Measurements from ENCODE around the gene PRG2.
A peak's percentile ranks its signal among the peaks of the same experiment; 100 is the strongest.

The PRG2 gene

DNA sequence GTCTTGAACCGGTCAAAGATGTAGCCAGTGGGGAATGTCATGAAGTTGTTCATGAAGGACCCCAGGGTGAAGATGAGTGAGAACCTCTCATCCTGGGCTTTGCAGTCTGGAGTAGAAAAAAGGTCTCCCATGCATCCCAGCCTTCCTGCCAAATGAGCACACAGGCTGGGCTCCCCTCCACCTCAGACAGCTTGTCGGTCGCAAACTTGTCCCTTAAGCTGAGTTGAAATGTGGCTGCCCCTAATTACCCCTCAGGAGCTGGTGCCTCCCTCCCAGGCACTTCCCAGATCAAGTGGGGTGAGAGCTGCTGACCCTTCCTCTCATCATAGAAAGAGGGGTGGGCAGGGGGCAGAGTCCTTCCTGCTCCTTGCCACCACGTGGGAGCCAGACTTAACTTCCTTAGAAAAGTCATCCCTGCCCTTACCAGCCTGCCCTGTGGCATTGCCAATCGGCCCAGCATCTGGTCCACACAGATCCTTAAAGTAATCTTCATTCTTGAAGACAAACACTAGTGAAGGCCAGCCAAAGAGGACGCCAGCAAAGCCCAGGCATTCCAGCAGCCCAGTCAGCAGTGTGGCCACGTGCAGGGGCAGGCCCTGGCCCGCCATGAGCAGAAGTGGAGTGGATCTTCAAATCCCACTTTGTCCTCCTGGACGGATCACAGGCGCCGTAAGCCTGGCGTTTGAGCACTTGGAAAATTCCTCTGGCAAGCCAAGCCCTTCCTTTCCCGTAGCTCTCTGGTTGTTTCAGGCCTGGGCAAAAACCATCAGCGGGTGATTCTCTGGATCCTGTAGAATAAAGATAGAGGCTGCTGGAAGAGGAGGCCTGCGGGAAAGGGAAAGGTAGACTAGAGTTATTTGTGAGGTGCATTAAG, 35.4 kb upstream of the PRG2 start:
- DNase-seq = no peak
- Mint-ChIP-seq H3K36me3 (peaks cover 32 to 56% of the 10 kb centered on the region in 2 donors), H3K27ac (peak overlapping the region; percentile 97), H3K4me3 (peak overlapping the region; percentile 87 to 92), H3K4me1 (peaks cover 35 to 56% of the 10 kb centered on the region in 2 donors), H3K9me3 (no peaks in the 10 kb centered on the region), H3K27me3 (no peaks in the 10 kb centered on the region)
- ATAC-seq (replicated peaks) = no peak

DNA sequence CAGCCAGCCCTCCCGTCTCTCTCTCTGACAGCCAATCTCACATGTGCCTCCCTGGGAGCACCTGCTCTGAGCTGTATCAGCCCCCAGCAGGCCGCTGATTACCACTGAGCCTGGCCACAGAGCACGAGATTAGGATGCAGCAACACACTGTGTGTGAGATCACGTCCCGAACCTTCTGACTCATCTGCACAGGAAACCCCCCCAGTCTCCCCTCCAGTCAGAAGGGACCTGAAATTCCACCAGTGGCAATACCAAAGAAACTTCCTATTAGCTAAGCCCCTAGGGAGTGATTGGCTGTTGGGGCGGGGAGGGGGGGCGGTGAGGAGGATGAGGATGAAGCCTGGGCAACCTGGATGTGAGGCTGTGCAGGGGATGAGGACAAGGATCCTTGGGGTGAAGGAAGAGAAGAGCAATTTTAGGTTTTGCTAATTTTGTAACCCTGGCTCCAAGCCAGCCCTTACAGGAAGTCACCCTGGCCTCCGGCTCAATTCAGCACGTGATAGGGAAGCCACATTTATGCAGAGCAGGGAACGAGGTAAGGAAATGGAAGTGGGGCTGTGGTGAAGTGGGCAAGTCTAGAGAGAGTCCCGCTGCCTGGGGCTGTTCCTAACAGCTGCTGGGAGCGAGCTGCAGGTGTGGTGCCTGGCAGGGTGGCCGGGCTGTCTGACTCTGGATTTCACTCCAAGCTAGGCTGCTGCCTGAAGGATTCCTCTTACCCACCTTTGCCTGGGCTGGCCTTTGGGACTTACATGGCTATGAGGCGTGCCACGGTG, 34.5 kb upstream of the PRG2 start:
- H3K27me3 Mint-ChIP-seq = no peaks in the 10 kb centered on the region
- peak; percentile 89 for DNase-seq
- no peaks in the 10 kb centered on the region for H3K9me3 Mint-ChIP-seq
- H3K4me1 Mint-ChIP-seq = peaks cover 40 to 61% of the 10 kb centered on the region in 2 donors
- H3K27ac Mint-ChIP-seq = peak overlapping the region; percentile 97
- ATAC-seq (replicated peaks) = peak; percentile 95 to 96
- H3K4me3 Mint-ChIP-seq = peak overlapping the region; percentile 87 to 92
- peaks cover 39 to 64% of the 10 kb centered on the region in 2 donors for H3K36me3 Mint-ChIP-seq

DNA sequence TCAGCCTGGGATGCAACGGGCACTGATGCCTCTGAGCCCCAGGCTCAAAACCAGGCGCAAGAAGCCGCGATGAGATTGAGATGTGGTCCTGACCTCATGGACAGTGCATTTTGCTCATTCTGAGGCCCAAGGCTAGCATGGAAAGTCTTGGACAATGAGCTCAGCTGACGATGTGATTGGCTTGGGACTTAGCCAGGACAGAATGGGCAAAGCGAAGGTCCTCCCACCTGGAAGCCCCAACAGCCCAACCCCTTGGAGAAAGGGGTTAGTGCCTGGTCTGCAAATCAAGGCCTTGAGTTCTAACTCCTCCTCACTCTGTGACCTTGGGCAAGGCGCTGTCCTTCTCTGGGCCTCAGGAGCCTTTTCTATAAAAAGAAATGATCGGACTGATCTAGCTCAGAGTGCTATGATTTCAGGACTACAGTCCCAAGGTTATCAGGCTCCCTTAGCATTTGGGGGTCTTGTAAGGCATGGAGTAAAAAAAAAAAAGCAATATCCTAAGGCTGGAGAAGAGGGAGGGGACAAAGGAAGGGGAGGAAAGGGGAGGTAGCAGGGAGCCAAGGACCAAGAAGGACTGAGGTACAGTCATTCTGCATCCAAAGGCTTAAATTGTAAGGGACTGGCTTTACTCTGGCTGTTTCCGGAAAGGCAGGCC, 33.8 kb upstream of the PRG2 start:
- peak overlapping the region; percentile 87 to 92 for H3K4me3 Mint-ChIP-seq
- peak overlapping the region; percentile 97 for H3K27ac Mint-ChIP-seq
- DNase-seq (no peak), ATAC-seq (replicated peaks) (no peak)
- no peaks in the 10 kb centered on the region for H3K9me3 Mint-ChIP-seq
- H3K36me3 Mint-ChIP-seq = peaks cover 42 to 70% of the 10 kb centered on the region in 2 donors
- H3K4me1 Mint-ChIP-seq = peaks cover 40 to 61% of the 10 kb centered on the region in 2 donors
- no peaks in the 10 kb centered on the region for H3K27me3 Mint-ChIP-seq

DNA sequence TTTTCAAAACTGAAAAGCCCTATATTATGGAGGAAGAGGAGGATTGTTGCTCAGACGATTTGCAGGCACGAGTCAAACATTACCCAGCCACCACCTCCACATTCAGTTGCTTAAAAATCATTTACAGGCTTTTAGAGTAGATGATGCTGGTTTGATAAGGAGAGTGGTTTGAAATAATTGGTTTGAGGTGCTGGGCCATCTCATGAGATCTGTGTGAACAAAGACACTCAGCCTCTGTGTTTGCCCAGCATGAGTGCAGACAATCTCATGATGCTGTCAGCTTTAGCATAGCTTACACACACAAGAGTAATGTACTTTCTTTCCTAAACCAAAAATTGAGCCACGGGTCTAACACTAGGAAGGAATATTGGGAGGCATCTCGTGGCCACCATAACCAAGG, 32.2 kb upstream of the PRG2 start:
- no peaks in the 10 kb centered on the region for H3K27me3 Mint-ChIP-seq
- H3K36me3 Mint-ChIP-seq = peaks cover 48 to 84% of the 10 kb centered on the region in 2 donors
- H3K9me3 Mint-ChIP-seq = no peaks in the 10 kb centered on the region
- H3K4me1 Mint-ChIP-seq = peaks cover 39 to 63% of the 10 kb centered on the region in 2 donors
- H3K4me3 Mint-ChIP-seq = peak overlapping the region; percentile 48 to 50
- DNase-seq (no peak), ATAC-seq (replicated peaks) (no peak)
- H3K27ac Mint-ChIP-seq = peak overlapping the region; percentile 51

DNA sequence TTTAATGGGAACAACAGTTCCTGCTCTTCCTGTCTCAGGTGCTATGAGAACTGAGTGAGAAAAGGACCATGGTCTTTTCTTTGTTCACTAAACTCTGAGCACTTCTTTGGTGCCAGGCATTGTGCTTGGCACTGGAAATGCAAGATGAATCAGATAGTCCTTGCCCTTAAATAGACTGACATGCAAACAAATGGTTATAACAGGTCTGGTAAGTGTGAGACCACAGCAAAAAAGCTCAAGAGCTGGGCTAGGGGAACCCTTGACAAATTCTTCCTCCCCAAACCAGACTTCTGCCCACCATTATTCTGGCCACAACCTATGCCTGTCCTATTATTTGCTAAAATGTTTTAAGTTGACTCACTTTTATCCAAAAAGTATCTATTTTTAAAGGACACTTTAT, 31.4 kb upstream of the PRG2 start:
- no peak for ATAC-seq (replicated peaks)
- no peak for DNase-seq
- Mint-ChIP-seq H3K27me3 (no peaks in the 10 kb centered on the region), H3K4me1 (peaks cover 38 to 62% of the 10 kb centered on the region in 2 donors), H3K4me3 (no peak overlapping the region), H3K9me3 (no peaks in the 10 kb centered on the region), H3K36me3 (peaks cover 55 to 93% of the 10 kb centered on the region in 2 donors), H3K27ac (no peak overlapping the region)

DNA sequence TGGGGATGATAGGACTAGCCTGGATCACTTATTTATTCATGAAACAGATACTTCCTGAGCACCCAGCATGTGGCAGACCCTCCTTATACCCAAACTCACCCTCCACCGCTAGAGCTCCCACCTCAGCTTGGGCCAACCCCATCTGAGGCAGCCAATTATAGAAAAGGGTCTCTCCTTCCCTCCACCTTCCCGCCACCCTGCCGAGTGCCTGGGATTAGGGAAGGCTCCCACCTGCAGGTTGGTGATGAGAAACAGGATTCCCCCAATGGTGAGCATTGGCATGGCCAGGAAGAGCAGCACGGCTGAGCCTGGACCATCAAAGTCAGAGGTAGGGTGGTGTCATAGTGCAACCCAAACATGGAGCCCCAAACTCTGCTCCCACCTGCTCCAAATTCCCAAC, 30.6 kb upstream of the PRG2 start:
- no peaks in the 10 kb centered on the region for H3K9me3 Mint-ChIP-seq
- no peak overlapping the region for H3K4me3 Mint-ChIP-seq
- ATAC-seq (replicated peaks) (no peak), DNase-seq (no peak)
- H3K27ac Mint-ChIP-seq = no peak overlapping the region
- H3K4me1 Mint-ChIP-seq = peaks cover 38 to 59% of the 10 kb centered on the region in 2 donors
- peaks cover 59 to 95% of the 10 kb centered on the region in 2 donors for H3K36me3 Mint-ChIP-seq
- no peaks in the 10 kb centered on the region for H3K27me3 Mint-ChIP-seq

DNA sequence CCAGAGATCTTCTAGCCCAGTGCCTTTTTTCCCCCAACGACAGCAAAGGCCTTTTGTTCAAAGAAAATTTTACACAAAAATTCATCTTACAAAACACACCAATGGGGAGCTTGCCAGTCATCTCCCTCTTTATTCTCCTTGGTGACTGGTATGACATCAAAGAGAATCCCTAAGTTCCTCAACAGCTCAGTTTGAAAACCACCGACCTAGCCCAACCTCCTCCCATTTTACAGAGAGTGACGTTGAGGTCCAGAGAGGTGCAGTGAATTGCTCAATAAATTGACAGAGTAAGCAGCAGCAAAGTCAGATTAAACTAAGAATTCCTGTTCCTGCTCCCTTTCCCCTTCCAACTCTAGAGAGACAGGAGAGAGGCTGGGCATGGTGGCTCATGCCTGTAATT, 28.7 kb upstream of the PRG2 start:
- DNase-seq = no peak

DNA sequence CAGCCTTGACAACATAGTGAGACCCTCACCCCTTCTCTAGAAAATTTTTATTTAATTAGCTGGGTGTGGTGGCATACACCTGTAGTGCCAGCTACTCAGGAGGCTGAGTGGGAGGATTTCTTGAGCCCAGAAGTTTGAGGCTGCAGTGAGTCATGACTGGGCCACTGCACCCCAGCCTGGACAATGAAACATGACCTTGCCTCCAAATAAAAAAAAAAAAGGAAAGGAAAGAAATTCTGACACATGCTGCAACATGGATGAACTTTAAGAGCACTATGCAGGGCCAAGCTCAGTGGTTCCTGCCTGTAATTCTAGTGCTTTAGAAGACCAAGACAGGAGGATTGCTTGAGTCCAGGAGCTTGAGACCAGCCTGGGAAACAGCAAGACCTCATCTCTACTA, 27.7 kb upstream of the PRG2 start:
- H3K4me1 Mint-ChIP-seq = peaks cover 43 to 45% of the 10 kb centered on the region in 2 donors
- H3K36me3 Mint-ChIP-seq = peaks cover 68 to 95% of the 10 kb centered on the region in 2 donors
- no peaks in the 10 kb centered on the region for H3K27me3 Mint-ChIP-seq
- ATAC-seq (replicated peaks) = no peak
- DNase-seq = no peak
- no peak overlapping the region for H3K4me3 Mint-ChIP-seq
- no peaks in the 10 kb centered on the region for H3K9me3 Mint-ChIP-seq
- no peak overlapping the region for H3K27ac Mint-ChIP-seq

More for the DNA sequence above, 28.7 kb upstream of the PRG2 start:
- Mint-ChIP-seq H3K27ac (peak overlapping the region; percentile 37), H3K4me3 (no peak overlapping the region), H3K27me3 (no peaks in the 10 kb centered on the region), H3K4me1 (peaks cover 39 to 55% of the 10 kb centered on the region in 2 donors), H3K9me3 (no peaks in the 10 kb centered on the region), H3K36me3 (peaks cover 63 to 95% of the 10 kb centered on the region in 2 donors)
- ATAC-seq (replicated peaks) = no peak

DNA sequence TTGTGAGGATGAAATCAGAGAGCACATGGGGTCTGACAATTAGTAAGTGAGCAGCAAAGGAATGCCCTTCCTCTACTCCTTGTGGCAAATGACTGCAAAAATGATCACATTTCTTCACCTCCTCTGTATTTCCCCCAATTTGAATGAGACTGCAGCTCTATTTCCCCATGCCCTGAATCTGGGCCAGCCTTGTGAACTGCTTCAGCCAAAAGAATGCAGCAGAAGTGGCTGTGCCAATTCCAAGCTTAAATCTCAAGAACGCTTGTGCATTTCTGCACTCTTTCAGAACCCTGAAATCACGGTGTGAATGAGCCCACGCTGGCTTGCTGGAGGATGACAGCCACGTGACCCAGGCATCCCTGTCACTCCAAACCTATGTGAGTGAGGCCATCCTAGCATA, 26.6 kb upstream of the PRG2 start:
- ATAC-seq (replicated peaks) (no peak), DNase-seq (no peak)
- Mint-ChIP-seq H3K27me3 (no peaks in the 10 kb centered on the region), H3K36me3 (peaks cover 67 to 93% of the 10 kb centered on the region in 2 donors), H3K4me1 (peaks cover 36 to 40% of the 10 kb centered on the region in 2 donors), H3K27ac (no peak overlapping the region), H3K4me3 (no peak overlapping the region), H3K9me3 (no peaks in the 10 kb centered on the region)

DNA sequence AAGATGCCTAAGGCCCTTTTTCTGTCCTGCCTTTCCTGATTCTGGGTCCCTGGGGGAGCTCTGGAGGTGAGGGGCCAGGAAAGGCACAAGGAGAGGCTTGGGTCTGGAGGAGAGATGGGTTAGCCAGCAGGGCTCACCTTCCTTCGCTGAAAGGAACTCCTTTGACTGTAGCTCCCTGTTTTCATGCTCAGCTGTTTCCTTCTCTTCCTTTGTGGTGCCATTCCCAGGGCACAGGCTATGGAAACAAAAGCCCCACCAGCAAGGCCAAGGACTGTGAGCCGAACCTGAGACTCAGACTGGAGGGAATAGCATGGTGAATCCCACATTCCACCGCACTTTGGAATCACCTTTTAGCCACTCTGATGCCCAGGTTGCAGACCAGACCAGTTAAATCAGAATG, 26.0 kb upstream of the PRG2 start:
- ATAC-seq (replicated peaks) (no peak), DNase-seq (no peak)
- Mint-ChIP-seq H3K9me3 (peaks cover 0 to 1% of the 10 kb centered on the region in 2 donors), H3K4me3 (no peak overlapping the region), H3K36me3 (peaks cover 66 to 93% of the 10 kb centered on the region in 2 donors), H3K27ac (peak overlapping the region; percentile 11), H3K4me1 (peaks cover 36 to 40% of the 10 kb centered on the region in 2 donors), H3K27me3 (no peaks in the 10 kb centered on the region)

DNA sequence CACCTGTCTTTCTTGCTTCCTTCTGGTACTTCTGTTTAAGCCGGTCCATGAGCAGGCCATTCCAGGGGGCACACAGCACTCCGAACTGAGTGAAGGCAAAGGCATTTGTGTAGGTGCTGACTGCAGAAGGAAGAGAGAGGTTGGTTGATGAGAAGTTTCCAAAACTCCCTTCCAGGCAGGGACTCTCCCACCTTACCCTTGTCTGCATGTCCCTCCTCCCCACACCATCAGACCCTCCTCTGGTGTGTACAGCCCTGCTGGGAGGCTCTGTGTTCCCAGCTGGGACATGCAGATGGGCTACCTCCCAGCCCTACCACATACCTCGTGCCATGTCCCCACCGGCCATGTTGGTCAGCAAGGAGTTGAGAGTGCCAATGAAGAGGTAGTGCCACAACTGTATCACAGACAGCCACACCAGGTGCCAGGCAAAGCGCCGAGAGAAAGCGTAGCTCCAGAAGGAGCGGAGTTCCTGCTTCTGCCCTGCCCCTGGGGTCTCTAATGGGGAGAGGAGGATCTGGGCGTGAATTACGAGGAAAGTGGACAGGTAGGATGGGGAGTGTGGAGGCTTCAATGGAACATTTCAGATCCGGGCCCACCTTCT, 24.3 kb upstream of the PRG2 start:
- Mint-ChIP-seq H3K36me3 (peaks cover 65 to 90% of the 10 kb centered on the region in 2 donors), H3K4me3 (no peak overlapping the region), H3K27ac (no peak overlapping the region), H3K4me1 (peaks cover 42% of the 10 kb centered on the region in 2 donors), H3K9me3 (peaks cover 0 to 4% of the 10 kb centered on the region in 2 donors), H3K27me3 (no peaks in the 10 kb centered on the region)
- ATAC-seq (replicated peaks) (peak in 1 of 2 donors; percentile 52), DNase-seq (no peak)

DNA sequence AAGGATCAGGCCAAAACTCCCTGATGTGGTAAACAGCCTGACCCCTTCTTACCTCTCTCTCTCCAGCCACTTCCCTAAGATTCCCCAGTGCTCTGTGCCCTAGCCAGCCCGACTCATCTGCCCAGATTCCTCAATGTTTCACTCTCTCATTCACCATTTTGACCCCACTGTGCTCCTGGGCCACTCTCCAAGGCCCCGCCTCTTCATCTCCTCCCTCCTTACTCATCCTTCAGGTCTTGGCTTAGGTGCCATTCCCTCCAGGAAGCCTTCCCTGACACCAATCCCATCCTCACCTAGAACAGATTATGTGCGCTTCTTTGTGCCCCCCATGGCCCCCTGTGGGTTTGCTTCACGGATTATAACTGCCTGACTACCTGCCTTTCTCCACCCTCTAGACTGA, 23.2 kb upstream of the PRG2 start:
- peaks cover 47 to 51% of the 10 kb centered on the region in 2 donors for H3K4me1 Mint-ChIP-seq

DNA sequence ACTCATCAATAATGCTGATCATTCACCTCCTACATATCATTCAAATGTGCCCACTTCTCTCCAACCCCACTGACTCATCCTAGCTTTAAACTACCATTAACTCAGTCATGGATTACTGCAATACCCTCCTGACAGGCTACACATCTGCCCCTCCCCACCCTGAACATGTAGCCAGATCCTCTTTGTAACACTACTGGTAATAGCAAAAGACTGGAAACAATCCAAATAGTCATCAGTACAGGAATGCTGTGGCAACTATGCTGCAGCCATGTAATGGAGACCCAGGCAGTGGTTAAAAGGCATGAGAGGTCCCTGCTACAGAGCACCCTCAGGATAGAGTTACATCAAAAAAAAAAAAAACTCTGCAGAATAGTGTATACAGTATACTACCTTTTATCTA, 19.8 kb upstream of the PRG2 start:
- Mint-ChIP-seq H3K27me3 (no peaks in the 10 kb centered on the region), H3K27ac (peak overlapping the region; percentile 2), H3K9me3 (peaks cover 0 to 4% of the 10 kb centered on the region in 2 donors), H3K4me1 (peaks cover 60 to 65% of the 10 kb centered on the region in 2 donors), H3K36me3 (peaks cover 70 to 92% of the 10 kb centered on the region in 2 donors), H3K4me3 (no peak overlapping the region)
- ATAC-seq (replicated peaks) = no peak
- DNase-seq = no peak

More for the DNA sequence above, 23.2 kb upstream of the PRG2 start:
- no peak for ATAC-seq (replicated peaks)
- no peak for DNase-seq
- H3K27ac Mint-ChIP-seq = peak overlapping the region; percentile 28
- no peaks in the 10 kb centered on the region for H3K27me3 Mint-ChIP-seq
- H3K36me3 Mint-ChIP-seq = peaks cover 68 to 91% of the 10 kb centered on the region in 2 donors
- H3K4me3 Mint-ChIP-seq = no peak overlapping the region
- H3K9me3 Mint-ChIP-seq = peaks cover 0 to 4% of the 10 kb centered on the region in 2 donors
